IPS-20b (cell line): ENCODE results near the gene FHAD1.
"Not testable (repeated sequence)": the region's sequence is repeated elsewhere in the genome, so short reads cannot be mapped to it uniquely, and the experiment has no call there.

Experiments used
- H3K27ac ChIP-seq: one replicate; pipeline ENCODE4 v1.5.1; 2013; ENCODE audit warnings: low read length
- H3K27me3 ChIP-seq: 2 replicates; pipeline ENCODE4 v1.6.1; 2013; ENCODE audit warnings: mild to moderate bottlenecking, low read length, inconsistent platforms; ENCODE audit not compliant: insufficient read depth
- H3K36me3 ChIP-seq: 2 replicates; pipeline ENCODE4 v1.6.1; 2013; ENCODE audit warnings: low read depth, mild to moderate bottlenecking, inconsistent platforms, low read length, moderate library complexity; ENCODE audit not compliant: insufficient read depth
- H3K4me1 ChIP-seq: 2 replicates; pipeline ENCODE4 v1.6.1; 2013; ENCODE audit warnings: mild to moderate bottlenecking, control low read depth, inconsistent platforms, low read length, moderate library complexity; ENCODE audit not compliant: insufficient read depth
- H3K4me3 ChIP-seq: 2 replicates; pipeline ENCODE4 v1.5.1; 2013; ENCODE audit warnings: mild to moderate bottlenecking, low read length, inconsistent platforms
- H3K9ac ChIP-seq: 2 replicates; pipeline ENCODE4 v1.6.1; 2013; ENCODE audit warnings: low read depth, mild to moderate bottlenecking, inconsistent platforms, low read length, moderate library complexity
- H3K9me3 ChIP-seq: 2 replicates; pipeline ENCODE4 v1.6.1; 2013; ENCODE audit warnings: mild to moderate bottlenecking, low read depth, low read length, inconsistent platforms; ENCODE audit not compliant: insufficient read depth

Gene FHAD1

DNA sequence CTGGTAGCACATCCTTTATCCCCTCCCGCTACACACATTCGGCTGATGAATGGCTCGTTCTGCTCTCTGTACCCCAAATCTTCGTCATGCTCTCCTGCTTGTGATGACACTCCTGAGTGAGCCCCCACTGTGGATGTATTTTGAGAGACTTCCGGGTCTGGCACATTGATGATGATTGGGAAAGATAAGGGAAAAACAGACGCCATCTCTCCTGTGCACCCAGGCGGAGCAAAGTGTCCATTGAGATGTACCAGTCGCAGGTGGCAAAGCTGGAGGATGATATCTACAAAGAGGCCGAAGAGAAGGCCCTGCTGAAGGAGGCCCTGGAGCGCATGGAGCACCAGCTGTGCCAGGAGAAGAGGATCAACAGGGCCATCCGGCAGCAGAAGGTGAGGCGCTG lies 134.8 kb downstream of the FHAD1 start:
- Histone ChIP-seq H3K4me1 (peaks cover 29% of the 10 kb centered on the region; the same call in 1 of the 2 replicates), H3K9ac (no peak overlapping the region), H3K27ac (no peak overlapping the region), H3K9me3 (no peaks in the 10 kb centered on the region), H3K27me3 (peaks cover 69% of the 10 kb centered on the region), H3K4me3 (no peak overlapping the region), H3K36me3 (no peaks in the 10 kb centered on the region)

DNA sequence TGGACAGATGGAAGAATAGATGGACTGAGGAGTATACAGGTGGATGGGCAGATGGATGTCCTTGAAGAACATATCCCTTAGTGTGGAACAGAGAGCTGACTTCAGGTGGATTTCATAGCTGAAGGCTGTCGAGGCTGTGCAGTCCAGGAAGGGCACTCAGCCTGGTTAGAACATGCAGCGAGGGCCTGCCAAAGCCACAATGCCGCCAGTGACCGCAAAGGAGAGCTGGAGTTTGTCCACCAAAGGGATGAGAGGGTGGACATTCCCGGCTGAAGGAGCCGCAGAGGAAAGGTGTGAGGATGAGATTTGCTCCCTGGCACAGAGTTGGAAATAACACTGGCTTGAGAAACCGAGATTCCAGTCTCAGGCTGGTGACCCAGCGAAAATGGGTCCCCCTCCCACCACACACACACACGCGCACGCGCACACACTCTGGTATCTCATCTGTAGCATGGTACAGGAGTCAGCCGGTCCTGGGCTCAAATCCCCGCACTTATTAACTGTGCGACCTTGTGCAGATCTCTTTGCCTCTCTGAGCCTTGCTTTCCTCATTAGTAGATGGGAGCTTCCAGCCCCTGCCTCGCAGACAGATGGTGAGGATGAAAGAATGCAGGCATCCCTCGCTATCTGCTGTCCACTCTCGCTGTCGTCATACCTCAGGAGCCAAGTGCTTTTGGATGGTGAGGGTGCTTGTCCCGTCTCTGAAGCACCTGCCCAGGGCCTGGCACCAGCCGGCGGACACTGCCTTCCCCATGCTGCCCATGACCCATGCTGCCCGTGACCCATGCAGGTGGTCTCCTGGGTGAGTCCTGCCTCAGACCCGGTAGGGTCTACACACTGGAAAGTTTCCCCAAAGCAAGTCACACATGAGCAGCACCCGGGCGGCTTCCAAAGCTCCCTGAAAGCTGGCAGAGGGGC lies 135.8 kb downstream of the FHAD1 start:
- Histone ChIP-seq H3K4me3 (no peak overlapping the region), H3K4me1 (peaks cover 29% of the 10 kb centered on the region; the same call in 1 of the 2 replicates), H3K9ac (no peak overlapping the region), H3K27me3 (peaks cover 80% of the 10 kb centered on the region), H3K36me3 (no peaks in the 10 kb centered on the region), H3K9me3 (no peaks in the 10 kb centered on the region), H3K27ac (no peak overlapping the region)

DNA sequence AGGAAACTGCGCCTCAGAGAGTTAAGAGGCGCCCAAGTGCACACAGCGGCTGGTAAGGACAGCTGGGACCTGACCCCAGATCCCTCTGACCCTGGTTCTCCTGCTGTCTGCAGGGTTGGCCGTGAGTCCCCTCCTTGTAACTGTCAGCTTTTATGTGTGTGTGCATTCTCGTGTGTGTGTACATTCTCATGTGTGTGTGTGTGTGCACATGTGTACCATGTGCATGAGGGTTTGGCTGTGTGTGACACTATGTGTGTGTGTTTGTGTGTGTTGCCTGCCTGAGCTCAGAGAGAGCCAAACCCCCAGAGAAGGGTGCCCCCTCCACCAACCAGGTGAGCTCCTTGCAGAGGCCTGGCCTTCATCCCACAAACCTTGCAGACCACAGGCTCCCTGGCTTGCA lies 136.8 kb downstream of the FHAD1 start:
- Histone ChIP-seq H3K4me1 (peaks cover 32% of the 10 kb centered on the region; the same call in 1 of the 2 replicates), H3K27me3 (peaks cover 88% of the 10 kb centered on the region), H3K9me3 (no peaks in the 10 kb centered on the region), H3K9ac (peak overlapping the region; percentile 27; the same call in 1 of the 2 replicates), H3K36me3 (no peaks in the 10 kb centered on the region), H3K4me3 (peak overlapping the region; percentile 58; the same call in 1 of the 2 replicates), H3K27ac (no peak overlapping the region)

DNA sequence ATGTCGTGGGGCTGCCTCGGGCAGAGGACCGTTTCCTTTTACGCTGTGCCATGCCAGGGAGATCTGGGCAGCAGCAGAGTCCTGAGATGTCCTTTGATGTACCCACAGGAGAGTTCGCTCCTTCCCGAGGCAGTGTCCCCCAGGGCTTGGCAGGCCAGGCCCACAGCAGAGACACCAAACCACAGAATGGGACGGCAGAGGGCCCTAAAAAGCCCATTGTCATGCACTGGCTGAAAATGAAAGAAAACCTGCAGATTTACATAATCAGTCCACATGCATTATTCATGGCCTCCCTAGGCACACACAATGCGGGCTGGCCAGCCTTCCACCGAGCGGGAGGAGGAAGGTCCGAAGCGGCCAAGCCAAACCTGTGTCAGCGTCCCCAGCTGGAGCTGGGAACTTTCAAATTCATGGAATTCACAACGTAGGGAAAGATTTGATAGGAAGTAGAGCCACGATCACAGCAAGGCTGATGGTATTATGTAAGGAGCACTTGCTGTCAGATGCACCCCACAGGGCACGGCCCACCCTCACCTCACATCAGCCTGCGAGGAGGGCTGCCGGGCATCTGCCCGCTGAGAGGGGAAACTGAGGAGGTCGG lies 137.4 kb downstream of the FHAD1 start:
- Histone ChIP-seq H3K27ac (no peak overlapping the region), H3K9me3 (no peaks in the 10 kb centered on the region), H3K4me3 (peak overlapping the region; percentile 58), H3K9ac (peak overlapping the region; percentile 27; the same call in 1 of the 2 replicates), H3K36me3 (no peaks in the 10 kb centered on the region), H3K4me1 (peaks cover 34% of the 10 kb centered on the region; the same call in 1 of the 2 replicates), H3K27me3 (peaks cover 93% of the 10 kb centered on the region)

DNA sequence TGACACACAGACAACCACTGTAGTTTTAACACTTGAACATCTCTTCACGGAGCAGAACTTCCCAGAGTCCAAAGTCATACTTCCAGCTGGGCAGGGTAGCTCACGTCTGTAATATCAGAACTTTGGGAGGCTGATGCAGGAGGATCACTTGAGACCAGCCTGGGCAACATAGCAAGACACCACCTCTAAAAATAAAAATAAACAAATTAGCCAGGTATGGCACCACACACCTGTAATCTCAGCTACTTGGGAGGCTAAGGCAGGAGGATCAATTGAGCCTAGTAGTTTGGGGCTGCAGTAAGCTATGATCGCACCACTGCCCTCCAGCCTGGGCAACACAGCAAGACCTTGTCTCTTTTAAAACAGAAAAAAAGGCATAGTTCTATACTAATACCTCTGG lies 138.4 kb downstream of the FHAD1 start:
- peak overlapping the region; percentile 58; the same call in 1 of the 2 replicates for H3K4me3 ChIP-seq
- no peak overlapping the region for H3K9ac ChIP-seq
- peaks cover 87% of the 10 kb centered on the region for H3K27me3 ChIP-seq

DNA sequence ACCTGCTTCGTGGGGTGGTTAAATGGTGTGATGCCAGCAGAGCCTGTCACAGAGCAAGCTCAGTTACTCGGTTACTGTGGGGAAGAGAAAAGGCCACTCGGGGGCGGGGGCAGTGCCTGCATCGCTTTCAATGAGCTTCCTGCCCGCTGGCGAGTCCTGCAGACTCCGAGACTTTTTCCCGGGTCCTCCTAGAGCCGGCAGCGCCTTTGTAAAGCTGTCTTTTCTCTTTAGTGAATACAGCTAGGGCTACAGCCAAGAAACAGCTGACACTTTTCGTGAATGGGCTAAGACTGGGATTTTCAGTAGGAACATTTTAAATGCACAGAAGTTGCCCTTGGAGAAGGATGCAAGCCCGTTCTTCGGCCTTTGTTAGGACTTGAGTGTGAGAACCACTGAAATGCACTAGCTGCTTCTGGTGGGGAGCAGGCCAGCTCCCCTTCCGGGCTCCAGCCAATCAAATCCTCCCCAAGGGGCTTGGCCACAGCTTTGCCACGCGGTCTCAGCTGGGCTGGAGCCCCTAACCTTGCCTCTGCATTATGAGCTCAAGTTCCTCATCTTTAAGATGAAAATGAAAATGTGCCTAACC lies 139.2 kb downstream of the FHAD1 start:
- no peaks in the 10 kb centered on the region for H3K9me3 ChIP-seq
- peak overlapping the region; percentile 31; the same call in 1 of the 2 replicates for H3K4me3 ChIP-seq
- peak overlapping the region; percentile 10; the same call in 1 of the 2 replicates for H3K9ac ChIP-seq
- peaks cover 34% of the 10 kb centered on the region; the same call in 1 of the 2 replicates for H3K4me1 ChIP-seq
- H3K27ac ChIP-seq: no peak overlapping the region
- peaks cover 79% of the 10 kb centered on the region for H3K27me3 ChIP-seq
- no peaks in the 10 kb centered on the region for H3K36me3 ChIP-seq

More for the DNA sequence above, 138.4 kb downstream of the FHAD1 start:
- no peak overlapping the region for H3K27ac ChIP-seq
- H3K4me1 ChIP-seq: peaks cover 34% of the 10 kb centered on the region; the same call in 1 of the 2 replicates
- no peaks in the 10 kb centered on the region for H3K36me3 ChIP-seq
- no peaks in the 10 kb centered on the region for H3K9me3 ChIP-seq

DNA sequence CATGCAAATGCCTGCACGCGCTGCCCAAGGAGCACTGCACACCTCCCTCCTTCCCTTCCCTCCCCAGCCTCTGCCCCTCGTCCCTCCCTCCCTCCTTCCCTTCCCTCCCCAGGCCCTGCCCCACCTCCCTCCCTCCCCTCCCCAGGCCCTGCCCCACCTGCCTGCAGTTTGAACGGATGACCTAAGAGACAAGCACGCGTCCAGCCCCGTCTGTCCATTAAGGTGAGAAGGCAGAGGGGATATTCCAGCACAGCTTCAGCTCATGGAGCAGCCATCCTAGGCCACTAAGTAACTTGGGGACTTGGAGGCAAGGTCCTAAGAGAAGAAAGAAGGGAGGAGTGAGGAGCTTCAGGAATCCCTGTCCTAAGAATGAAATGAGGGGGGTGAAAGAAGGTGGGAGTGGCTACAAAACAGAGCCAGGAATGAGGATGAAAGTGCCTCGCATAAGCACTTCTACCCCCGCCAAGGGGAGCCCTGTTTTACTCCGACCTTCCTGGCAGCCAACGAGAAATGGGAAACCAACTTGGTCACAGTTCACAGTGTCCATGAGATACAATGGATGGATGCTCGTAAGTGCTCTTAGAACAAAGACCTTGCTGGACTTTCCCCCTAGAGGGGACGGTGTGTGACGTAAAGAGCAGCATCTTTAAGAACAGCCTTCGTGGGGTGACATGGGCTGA lies 141.3 kb downstream of the FHAD1 start:
- Histone ChIP-seq H3K4me3 (peak overlapping the region; percentile 7; the same call in 1 of the 2 replicates), H3K9ac (no peak overlapping the region), H3K27ac (no peak overlapping the region), H3K36me3 (no peaks in the 10 kb centered on the region), H3K27me3 (peaks cover 59% of the 10 kb centered on the region), H3K9me3 (no peaks in the 10 kb centered on the region), H3K4me1 (peaks cover 33% of the 10 kb centered on the region; the same call in 1 of the 2 replicates)

DNA sequence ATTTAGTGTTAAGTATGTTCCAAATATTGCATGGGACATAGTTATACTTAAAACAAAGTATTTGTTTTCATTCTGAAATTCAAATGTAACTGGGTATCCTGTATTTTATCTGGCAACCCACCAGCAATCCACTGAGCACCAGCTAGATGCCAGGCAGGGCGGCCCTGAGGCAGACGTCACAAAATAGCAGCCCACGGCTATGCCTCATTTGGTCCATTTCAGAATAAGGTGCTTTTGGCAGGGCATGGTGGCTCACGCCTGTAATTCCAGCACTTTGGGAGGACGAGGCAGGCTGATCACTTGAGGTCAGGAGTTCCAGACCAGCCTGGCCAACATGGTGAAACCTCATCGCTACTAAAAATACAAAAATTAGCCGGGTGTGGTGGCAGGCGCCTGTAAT lies 142.8 kb downstream of the FHAD1 start:
- Histone ChIP-seq H3K27me3 (peaks cover 50% of the 10 kb centered on the region), H3K4me1 (peaks cover 24% of the 10 kb centered on the region; the same call in 1 of the 2 replicates)
- H3K9ac ChIP-seq, H3K36me3 ChIP-seq, H3K27ac ChIP-seq, H3K9me3 ChIP-seq, H3K4me3 ChIP-seq: not testable (repeated sequence)

DNA sequence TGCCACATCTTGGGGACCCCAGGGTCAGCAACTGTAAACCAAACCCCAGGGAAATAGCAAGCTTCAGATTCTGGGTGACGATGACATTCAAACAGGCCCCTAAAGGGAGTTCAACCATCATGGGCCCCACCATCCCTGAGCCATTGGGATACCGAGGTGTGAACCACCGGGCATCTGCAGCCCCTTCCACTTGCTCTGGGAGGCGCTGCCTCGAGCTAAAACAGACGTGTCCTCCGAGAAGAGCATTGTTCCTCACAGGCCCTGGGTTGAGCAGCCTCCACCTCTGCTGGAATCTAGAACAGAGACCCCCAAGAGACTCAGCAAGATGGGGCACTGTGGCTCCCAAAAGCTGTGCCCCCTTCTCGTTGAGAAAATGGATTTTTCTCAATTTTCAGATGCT lies 143.6 kb downstream of the FHAD1 start:
- Histone ChIP-seq H3K9me3 (no peaks in the 10 kb centered on the region), H3K9ac (no peak overlapping the region), H3K27me3 (peaks cover 42% of the 10 kb centered on the region), H3K4me3 (no peak overlapping the region), H3K4me1 (peaks cover 15% of the 10 kb centered on the region; the same call in 1 of the 2 replicates), H3K36me3 (no peaks in the 10 kb centered on the region), H3K27ac (no peak overlapping the region)

DNA sequence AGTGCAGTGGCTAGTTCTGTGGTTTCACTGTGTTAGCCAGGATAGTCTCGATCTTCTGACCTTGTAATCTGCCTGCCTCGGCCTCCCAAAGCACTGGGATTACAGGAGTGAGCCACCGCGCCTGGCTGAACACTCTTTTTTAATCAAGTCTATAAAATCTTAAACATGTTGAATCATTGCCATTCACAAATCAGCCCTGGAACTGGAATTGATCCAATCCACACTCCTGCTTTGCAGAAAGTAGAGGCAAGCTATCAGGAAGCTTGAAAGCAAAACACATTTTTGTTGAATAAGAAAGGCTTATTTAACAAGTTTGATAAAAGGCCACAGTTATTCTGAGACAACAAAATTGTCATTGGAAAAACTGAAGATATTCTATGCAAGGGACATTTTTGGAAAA lies 144.3 kb downstream of the FHAD1 start:
- Histone ChIP-seq H3K4me1 (peaks cover 9% of the 10 kb centered on the region; the same call in 1 of the 2 replicates), H3K36me3 (no peaks in the 10 kb centered on the region), H3K27me3 (peaks cover 35% of the 10 kb centered on the region), H3K27ac (no peak overlapping the region), H3K4me3 (no peak overlapping the region), H3K9me3 (no peaks in the 10 kb centered on the region), H3K9ac (no peak overlapping the region)
